K562 (cell line): ENCODE measurements around the gene SYNJ2. TPM values are rescaled to one million over a fixed set of nuclear protein-coding genes. Genes with fewer than 3 reads are reported as not detected.

Experiments used
- AFF1 ChIP-seq, 2 experiments: fragments of 450-650 bp; IDR thresholded peaks; 2 replicates each; pipeline ENCODE4 v1.6.1; 2018; ENCODE audit warnings: mild to moderate bottlenecking in 2 of 2, low read depth in 1 of 2; ENCODE audit not compliant: partially characterized antibody in 2 of 2
- ATF6 ChIP-seq: sonication (generic); formaldehyde crosslinking; IDR thresholded peaks from 2 replicates; pipeline ENCODE4 v1.4.0; 2020; ENCODE audit warnings: mild to moderate bottlenecking, missing genetic modification reagents
- BCLAF1 ChIP-seq, 2 experiments: fragments of 450-650 bp in 1 of 2; IDR thresholded peaks; 2 replicates each; pipeline ENCODE4 v1.6.1; 2011 to 2017; ENCODE audit warnings: low read depth in 2 of 2, antibody characterized with exemption in 1 of 2, borderline replicate concordance in 1 of 2, low read length in 1 of 2, mild to moderate bottlenecking in 1 of 2, mixed read lengths in 1 of 2; ENCODE audit not compliant: control insufficient read depth in 1 of 2
- C11orf30 ChIP-seq: fragments of 450-650 bp; IDR thresholded peaks from 2 replicates; pipeline ENCODE4 v1.6.1; 2016; ENCODE audit warnings: low read depth, mild to moderate bottlenecking
- CHD2 ChIP-seq: IDR thresholded peaks from 2 replicates; pipeline ENCODE4 v1.6.1; 2011; ENCODE audit warnings: low read depth, low read length
- CXXC5 ChIP-seq: fragments of 250-450 bp; sonication (Bioruptor Pico); IDR thresholded peaks from 2 replicates; pipeline ENCODE4 v1.8.0; 2022; ENCODE audit warnings: inconsistent platforms, mild to moderate bottlenecking, moderate library complexity
- NCOR1 ChIP-seq: fragments of 450-650 bp; IDR thresholded peaks from 2 replicates; pipeline ENCODE4 v1.6.1; 2016; ENCODE audit warnings: mild to moderate bottlenecking, moderate library complexity
- PYGO2 ChIP-seq: fragments of 450-650 bp; IDR thresholded peaks from 2 replicates; pipeline ENCODE4 v1.6.1; 2016; ENCODE audit warnings: mild to moderate bottlenecking, missing genetic modification characterization, moderate library complexity, missing compliant biosample characterization
- RBFOX2 ChIP-seq: fragments of 200-400 bp; formaldehyde crosslinking; IDR thresholded peaks from 2 replicates; pipeline ENCODE4 v1.6.1; 2017; ENCODE audit warnings: low read depth, mild to moderate bottlenecking, low read length, moderate library complexity
- SMARCA4 ChIP-seq: fragments of 450-650 bp; IDR thresholded peaks from 2 replicates; pipeline ENCODE4 v1.6.1; 2016
- SMARCE1 ChIP-seq: fragments of 450-650 bp; IDR thresholded peaks from 2 replicates; pipeline ENCODE4 v1.7.1; 2016; ENCODE audit warnings: mild to moderate bottlenecking
- SOX6 ChIP-seq: fragments of 450-650 bp; IDR thresholded peaks from 2 replicates; pipeline ENCODE4 v1.6.1; 2014; ENCODE audit warnings: mild to moderate bottlenecking
- TBL1XR1 ChIP-seq, 2 experiments: IDR thresholded peaks; 2 replicates each; pipeline ENCODE4 v1.6.1; 2012; ENCODE audit warnings: improper control_type of control experiment in 2 of 2, low read length in 2 of 2, mild to moderate bottlenecking in 1 of 2
- TCFL5 ChIP-seq: fragments of 250-450 bp; sonication (Bioruptor Pico); conservative IDR thresholded peaks from 2 replicates; pipeline ENCODE4 v1.6.1; 2021; ENCODE audit warnings: mild to moderate bottlenecking, moderate library complexity, matching md5 sums
- ZFP36 ChIP-seq: fragments of 150-350 bp; IDR thresholded peaks from 2 replicates; pipeline ENCODE4 v1.6.1; 2018; ENCODE audit warnings: low read length, low read depth; ENCODE audit not compliant: partially characterized antibody
- ZNF140 ChIP-seq: fragments of 250-450 bp; sonication (Bioruptor Pico); IDR thresholded peaks from 2 replicates; pipeline ENCODE4 v1.8.0; 2021; ENCODE audit warnings: moderate library complexity, mild to moderate bottlenecking, inconsistent platforms
- ZNF354B ChIP-seq: fragments of 250-450 bp; sonication (Bioruptor Pico); IDR thresholded peaks from 2 replicates; pipeline ENCODE4 v1.4.0; 2020
- ZNF589 ChIP-seq: fragments of 200-800 bp; sonication (Bioruptor generic); IDR thresholded peaks from 2 replicates; pipeline ENCODE4 v1.6.1; 2016; ENCODE audit warnings: low read depth, missing genetic modification characterization, missing compliant biosample characterization
- polyA plus RNA-seq, 8 experiments: library from polyadenylated mRNA; depleted of rRNA in 4 of 8; stranded (reverse) in 5 of 8; unstranded in 3 of 8; fragments of >200 nt; fragmentation: Nextera tagmentation in 2 of 8; fragmentation: Illumina TruSeq in 1 of 8; extraction: Ambion mirVana in 2 of 8; extraction: Trizol in 1 of 8; gene quantifications; 2 replicates each; pipeline versions ENCODE4 v1.2.1 to v1.2.3, GENCODE V29; 2011 to 2014; ENCODE audit warnings: inconsistent platforms in 1 of 8, missing spikeins in 1 of 8
- total RNA-seq, 7 experiments: library from RNA; depleted of rRNA in 6 of 7; stranded (reverse); fragments of >200 nt in 6 of 7; fragmentation: Illumina TruSeq in 2 of 7; extraction: Trizol in 2 of 7; gene quantifications; 2 replicates each; pipeline versions ENCODE4 v1.2.1 to v1.2.3, GENCODE V29; 2011 to 2021; ENCODE audit warnings: low replicate concordance in 1 of 7

SYNJ2 gene
- total and polyA plus RNA-seq, 9 of the 15 experiments (the other 6 are each of a cell fraction or from before 2014, with no cell fraction given) = 3.0 to 27.7 (median 17.8) TPM

GRCh38 chr6:158003910-158004700, 22.4 kb downstream of the SYNJ2 start (continued):
- TF ChIP-seq ATF6 = no peak
- TF ChIP-seq NCOR1 = no peak
- peak; percentile 99 for TF ChIP-seq ZNF589 (CRISPR knock-in tag)
- TF ChIP-seq AFF1 (IDR thresholded peaks at IDR 0.05; ENCODE audit: low read depth in 1 of 2, partially characterized antibody in 2 of 2) = peak in 1 of 2 experiments; percentile 18
- no peak for TF ChIP-seq RBFOX2
- peak; percentile 70 for TF ChIP-seq ZFP36
- TF ChIP-seq SMARCA4 = 0 out of 2 replicates have a peak, but pooled peaks have one; percentile 28
- no peak for TF ChIP-seq TBL1XR1 (IDR thresholded peaks at IDR 0.05; ENCODE audit: low read length in 2 of 2)
- TF ChIP-seq SMARCE1 = peak; percentile 43; the same call in 1 of the 2 replicates
- TF ChIP-seq PYGO2 (tag) = peak; percentile 99
- TF ChIP-seq C11orf30 = no peak
- TF ChIP-seq ZNF354B (CRISPR knock-in tag) = peak; percentile 95
- TF ChIP-seq TCFL5 = peak; percentile 98
- TF ChIP-seq CXXC5 (CRISPR knock-in tag) = peak; percentile 98
- peak; percentile 94 for TF ChIP-seq ZNF140 (CRISPR knock-in tag)
- no peak for TF ChIP-seq SOX6
- no peak for TF ChIP-seq CHD2
- no peak for TF ChIP-seq BCLAF1 (IDR thresholded peaks at IDR 0.05; ENCODE audit: borderline replicate concordance in 1 of 2, control insufficient read depth in 1 of 2, low read depth in 2 of 2, low read length in 1 of 2)
